ENCODE results near the gene PLXNA4.

Gene PLXNA4

DNA sequence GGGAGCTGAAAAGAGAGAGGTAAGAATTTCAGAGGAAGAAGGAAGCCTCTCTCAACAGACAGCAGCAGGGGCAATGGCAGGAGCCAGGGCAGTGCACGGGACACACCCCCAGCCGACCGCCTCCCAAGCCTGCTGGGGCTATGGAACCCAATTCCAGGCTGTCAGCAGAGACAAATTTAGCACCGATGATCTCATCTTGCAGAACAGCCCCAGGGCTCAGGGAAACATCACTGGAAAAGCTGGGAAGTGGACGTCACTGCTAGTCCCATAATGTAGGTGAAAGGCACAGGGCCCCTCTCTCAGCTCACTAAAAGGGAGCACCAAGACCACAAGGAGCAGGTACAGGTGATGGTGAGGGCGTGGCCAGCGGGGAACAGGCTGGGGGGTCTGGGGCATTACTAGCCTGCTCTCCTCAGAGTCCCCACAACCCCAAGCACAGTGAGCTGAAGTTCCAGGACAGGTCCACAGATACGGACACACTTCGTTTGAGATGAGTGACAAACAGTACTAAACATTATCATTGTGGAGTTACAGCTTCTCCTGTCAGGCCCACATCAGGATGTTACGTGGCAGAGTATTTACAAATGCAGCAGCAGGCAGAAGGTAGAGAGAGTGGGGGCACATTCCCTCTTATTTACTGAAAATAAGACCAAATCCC is 103.7 kb downstream of the PLXNA4 start:
- peak; percentile 15 for DNase-seq (ENCODE audit: low read depth)
- TF ChIP-seq, protein P1, sequence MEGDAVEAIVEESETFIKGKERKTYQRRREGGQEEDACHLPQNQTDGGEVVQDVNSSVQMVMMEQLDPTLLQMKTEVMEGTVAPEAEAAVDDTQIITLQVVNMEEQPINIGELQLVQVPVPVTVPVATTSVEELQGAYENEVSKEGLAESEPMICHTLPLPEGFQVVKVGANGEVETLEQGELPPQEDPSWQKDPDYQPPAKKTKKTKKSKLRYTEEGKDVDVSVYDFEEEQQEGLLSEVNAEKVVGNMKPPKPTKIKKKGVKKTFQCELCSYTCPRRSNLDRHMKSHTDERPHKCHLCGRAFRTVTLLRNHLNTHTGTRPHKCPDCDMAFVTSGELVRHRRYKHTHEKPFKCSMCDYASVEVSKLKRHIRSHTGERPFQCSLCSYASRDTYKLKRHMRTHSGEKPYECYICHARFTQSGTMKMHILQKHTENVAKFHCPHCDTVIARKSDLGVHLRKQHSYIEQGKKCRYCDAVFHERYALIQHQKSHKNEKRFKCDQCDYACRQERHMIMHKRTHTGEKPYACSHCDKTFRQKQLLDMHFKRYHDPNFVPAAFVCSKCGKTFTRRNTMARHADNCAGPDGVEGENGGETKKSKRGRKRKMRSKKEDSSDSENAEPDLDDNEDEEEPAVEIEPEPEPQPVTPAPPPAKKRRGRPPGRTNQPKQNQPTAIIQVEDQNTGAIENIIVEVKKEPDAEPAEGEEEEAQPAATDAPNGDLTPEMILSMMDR (IDR thresholded peaks at IDR 0.05; ENCODE audit: low read depth, low read length, missing control alignments): no peak
- in situ Hi-C loops (cut with HindIII; ENCODE audit: low sequenced_read_pairs): no loop called here
- H3K4me3 ChIP-seq (ENCODE audit: low read depth, low read length): no peak overlapping the region

DNA sequence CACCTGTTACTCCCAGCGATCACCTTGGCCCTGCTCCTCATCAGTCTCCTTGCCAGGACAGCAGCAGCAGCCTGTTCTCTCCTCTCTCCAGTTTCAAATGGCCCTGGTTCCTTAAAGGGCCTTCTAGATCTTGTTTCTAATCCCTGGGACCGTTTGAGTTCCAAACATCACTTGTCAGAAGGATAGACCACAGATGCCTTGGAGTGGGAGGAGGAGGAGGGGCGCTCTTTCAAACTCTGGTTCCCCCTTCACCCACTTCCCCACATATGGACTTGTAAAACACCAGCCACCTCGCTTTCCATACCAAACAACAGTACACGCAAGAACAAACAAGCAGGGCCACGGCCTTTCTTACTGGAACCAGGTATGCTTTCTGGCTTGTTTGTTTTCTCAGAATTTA is 104.8 kb downstream of the PLXNA4 start:
- H3K4me3 ChIP-seq (ENCODE audit: low read depth, low read length): no peak overlapping the region
- DNase-seq (ENCODE audit: low read depth): no peak
- TF ChIP-seq, protein P1 (IDR thresholded peaks at IDR 0.05; ENCODE audit: low read depth, low read length, missing control alignments): no peak
- in situ Hi-C loops (cut with HindIII; ENCODE audit: low sequenced_read_pairs): no loop called here

DNA sequence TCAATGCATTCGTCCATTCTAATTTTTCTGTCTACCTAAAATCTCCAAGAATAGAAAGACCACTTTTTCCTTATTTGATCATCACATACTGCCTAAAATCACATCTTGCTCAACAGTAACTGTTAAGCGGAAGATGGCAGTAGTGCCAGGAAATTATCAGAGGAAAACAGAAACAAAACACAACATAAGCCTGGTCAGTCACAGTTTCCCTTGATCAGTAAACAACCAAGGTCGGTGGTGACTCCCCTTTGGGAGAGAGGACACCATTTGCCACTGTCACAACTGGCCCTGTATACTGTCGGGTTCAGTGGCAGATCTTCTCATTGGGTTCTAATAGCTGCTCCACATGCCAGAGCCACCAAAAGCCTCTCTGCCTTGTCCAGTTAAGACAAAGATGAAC is 106.6 kb downstream of the PLXNA4 start:
- no peak for DNase-seq (ENCODE audit: low read depth)
- H3K4me3 ChIP-seq (ENCODE audit: low read depth, low read length): no peak overlapping the region
- in situ Hi-C loops (cut with HindIII; ENCODE audit: low sequenced_read_pairs): no loop called here
- TF ChIP-seq, protein P1 (IDR thresholded peaks at IDR 0.05; ENCODE audit: low read depth, low read length, missing control alignments): no peak

- no peak for DNase-seq (ENCODE audit: low read depth)
- in situ Hi-C loops (cut with HindIII; ENCODE audit: low sequenced_read_pairs): no loop called here
- H3K4me3 ChIP-seq (ENCODE audit: low read depth, low read length): no peak overlapping the region
- TF ChIP-seq, protein P1 (IDR thresholded peaks at IDR 0.05; ENCODE audit: low read depth, low read length, missing control alignments): no peak
Observed at GRCh38 chr7:132469264-132469663, 107.0 kb downstream of the PLXNA4 start.

- TF ChIP-seq, protein P1 (IDR thresholded peaks at IDR 0.05; ENCODE audit: low read depth, low read length, missing control alignments): no peak
- in situ Hi-C loops (cut with HindIII; ENCODE audit: low sequenced_read_pairs): no loop called here
- no peak for DNase-seq (ENCODE audit: low read depth)
- no peak overlapping the region for H3K4me3 ChIP-seq (ENCODE audit: low read depth, low read length)
Observed at GRCh38 chr7:132466367-132466766, 109.9 kb downstream of the PLXNA4 start.

DNA sequence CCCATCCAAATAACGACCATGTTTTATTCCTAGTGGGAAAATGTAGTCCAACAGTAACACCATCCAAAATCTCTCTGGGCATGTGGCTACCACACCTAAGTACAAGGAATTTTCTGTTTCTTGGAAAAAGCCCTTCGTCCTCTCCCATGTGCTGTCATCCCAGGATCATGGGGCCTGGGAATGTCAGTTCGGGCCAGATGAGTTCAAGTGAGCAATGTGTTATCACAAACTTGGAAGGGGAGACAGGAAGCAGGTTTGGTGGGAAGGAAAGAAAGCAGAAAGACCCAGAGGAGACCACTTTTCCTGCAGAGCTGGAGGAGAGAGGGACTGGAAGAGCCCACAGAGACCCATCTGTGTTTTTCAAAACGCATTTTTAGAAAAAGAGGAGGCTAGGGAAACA is 110.8 kb downstream of the PLXNA4 start:
- TF ChIP-seq, protein P1 (IDR thresholded peaks at IDR 0.05; ENCODE audit: low read depth, low read length, missing control alignments): no peak
- in situ Hi-C loops (cut with HindIII; ENCODE audit: low sequenced_read_pairs): no loop called here
- no peak for DNase-seq (ENCODE audit: low read depth)
- H3K4me3 ChIP-seq (ENCODE audit: low read depth, low read length): no peak overlapping the region
